Fibroblast of lung (primary cell): Measurements from ENCODE around the gene HVCN1.

Experiments
- EZH2 ChIP-seq: IDR thresholded peaks from 2 replicates; pipeline ENCODE4 v1.5.1; 2012; ENCODE audit warnings: low read length, control low read depth, mild to moderate bottlenecking; ENCODE audit errors: missing control alignments
- TF ChIP-seq, protein P1 (sequence below), 2 donors: IDR thresholded peaks in 1 of 2; conservative IDR thresholded peaks in 1 of 2; 1 replicate in 1 of 2; 2 replicates in 1 of 2; pipeline ENCODE4 v1.5.1; 2011 to 2012; ENCODE audit warnings: low read length in 2 of 2, control low read depth in 1 of 2, inconsistent platforms in 1 of 2, low read depth in 1 of 2, mild to moderate bottlenecking in 1 of 2

DNA sequence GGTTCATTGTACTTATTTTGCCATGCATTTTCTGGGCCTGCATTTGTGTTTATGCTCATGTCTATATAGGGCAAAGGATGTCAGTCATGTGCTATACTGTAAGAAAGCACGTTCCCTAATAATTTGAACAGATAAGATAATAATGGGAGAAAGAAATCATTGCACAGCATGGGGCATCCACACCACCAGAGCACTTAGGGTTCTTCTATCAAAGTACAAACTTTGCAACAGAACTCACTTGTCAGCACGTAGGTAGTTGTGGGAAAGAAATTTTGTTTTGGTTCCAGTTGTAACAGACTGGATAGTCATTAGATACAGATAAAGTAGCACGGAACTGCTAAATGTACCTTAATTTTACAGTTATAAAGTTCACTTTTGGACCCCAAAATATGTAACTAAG is 43.7 kb upstream of the HVCN1 start:
- TF ChIP-seq, protein P1, sequence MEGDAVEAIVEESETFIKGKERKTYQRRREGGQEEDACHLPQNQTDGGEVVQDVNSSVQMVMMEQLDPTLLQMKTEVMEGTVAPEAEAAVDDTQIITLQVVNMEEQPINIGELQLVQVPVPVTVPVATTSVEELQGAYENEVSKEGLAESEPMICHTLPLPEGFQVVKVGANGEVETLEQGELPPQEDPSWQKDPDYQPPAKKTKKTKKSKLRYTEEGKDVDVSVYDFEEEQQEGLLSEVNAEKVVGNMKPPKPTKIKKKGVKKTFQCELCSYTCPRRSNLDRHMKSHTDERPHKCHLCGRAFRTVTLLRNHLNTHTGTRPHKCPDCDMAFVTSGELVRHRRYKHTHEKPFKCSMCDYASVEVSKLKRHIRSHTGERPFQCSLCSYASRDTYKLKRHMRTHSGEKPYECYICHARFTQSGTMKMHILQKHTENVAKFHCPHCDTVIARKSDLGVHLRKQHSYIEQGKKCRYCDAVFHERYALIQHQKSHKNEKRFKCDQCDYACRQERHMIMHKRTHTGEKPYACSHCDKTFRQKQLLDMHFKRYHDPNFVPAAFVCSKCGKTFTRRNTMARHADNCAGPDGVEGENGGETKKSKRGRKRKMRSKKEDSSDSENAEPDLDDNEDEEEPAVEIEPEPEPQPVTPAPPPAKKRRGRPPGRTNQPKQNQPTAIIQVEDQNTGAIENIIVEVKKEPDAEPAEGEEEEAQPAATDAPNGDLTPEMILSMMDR (conservative IDR thresholded peaks at IDR 0.05 in 1 of 2, IDR thresholded peaks at IDR 0.05 in 1 of 2; ENCODE audit: low read depth in 1 of 2, low read length in 2 of 2) = no peak
- TF ChIP-seq EZH2 = no peak
